Uterus (tissue), 2 donors: ENCODE measurements around the gene SH3PXD2B.

Source experiments
- CTCF ChIP-seq, 4 experiments: fragments of 200-600 bp in 2 of 4; fragments of 450-650 bp in 2 of 4; sonication (generic) in 2 of 4; IDR thresholded peaks; one replicate each; pipeline ENCODE4 v1.5.1; 2016 to 2019; ENCODE audit warnings: antibody characterized with exemption in 4 of 4, mild to moderate bottlenecking in 2 of 4, moderate library complexity in 1 of 4
- POLR2A ChIP-seq, 2 donors: fragments of 450-650 bp; IDR thresholded peaks; one replicate each; pipeline ENCODE4 v1.6.1; 2016; ENCODE audit warnings: antibody characterized with exemption in 2 of 2, mild to moderate bottlenecking in 1 of 2, moderate library complexity in 1 of 2

GRCh38 chr5:172410662-172411483 is 43.5 kb downstream of the SH3PXD2B start:
- TF ChIP-seq CTCF (IDR thresholded peaks at IDR 0.05) (no peak), POLR2A (IDR thresholded peaks at IDR 0.05) (peak in 1 of 2 donors; percentile 15)
